Fibroblast of skin of scalp (primary cell): Measurements from ENCODE around the gene SIGLEC12.
"Not testable (repeated sequence)": the region's sequence is repeated elsewhere in the genome, so short reads cannot be mapped to it uniquely, and the experiment has no call there.

Experiments
- DNase-seq: peaks from one replicate; pipeline ENCODE4 v3.0.0-alpha.2; 2013

The SIGLEC12 gene

GRCh38 chr19:51521781-51522180 lies 20.2 kb upstream of the SIGLEC12 start:
- DNase-seq: no peak

DNA sequence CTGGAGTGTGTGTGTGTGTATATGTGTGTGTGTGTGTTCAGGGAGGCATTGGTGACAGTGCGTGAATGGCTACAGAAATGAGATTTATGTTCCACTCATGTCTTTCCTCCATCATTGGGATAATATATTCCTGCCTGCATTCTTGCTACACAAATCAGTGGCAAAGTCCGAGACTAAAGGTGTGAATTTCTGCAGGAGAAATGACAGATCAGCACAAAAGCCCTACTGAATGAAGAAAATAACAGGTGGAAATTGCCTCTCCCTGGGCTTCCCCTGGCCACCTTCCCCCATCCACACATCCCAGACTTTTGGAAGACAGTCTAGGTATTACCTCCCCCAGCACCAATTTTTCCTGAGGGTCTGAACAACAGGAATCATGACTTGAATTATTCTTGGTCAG lies 19.8 kb upstream of the SIGLEC12 start:
- no peak for DNase-seq

DNA sequence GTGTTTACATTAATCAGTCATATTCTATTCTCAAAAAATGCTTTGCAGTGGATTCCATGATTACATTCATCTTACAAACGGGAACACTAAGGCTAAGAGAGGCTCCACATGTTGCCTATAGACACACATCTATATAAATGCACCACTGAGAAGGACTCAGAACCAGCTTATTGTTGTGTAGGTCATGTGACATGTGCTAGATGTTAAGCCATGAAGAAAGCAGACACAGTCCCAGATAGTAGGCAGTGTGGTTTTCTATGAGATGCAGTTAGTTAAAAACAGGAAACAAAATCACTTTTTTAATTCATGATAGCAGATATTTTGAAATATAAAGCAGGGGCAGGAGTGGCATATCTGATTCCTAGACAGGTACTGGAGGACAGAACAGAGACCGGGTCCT lies 19.1 kb upstream of the SIGLEC12 start:
- no peak for DNase-seq

- peak; percentile 49 for DNase-seq
Observed at GRCh38 chr19:51514866-51515481, 13.4 kb upstream of the SIGLEC12 start.

- DNase-seq: no peak
Observed at GRCh38 chr19:51513968-51514367, 12.4 kb upstream of the SIGLEC12 start.

- DNase-seq: no peak
Observed at GRCh38 chr19:51511353-51511752, 9.8 kb upstream of the SIGLEC12 start.

DNA sequence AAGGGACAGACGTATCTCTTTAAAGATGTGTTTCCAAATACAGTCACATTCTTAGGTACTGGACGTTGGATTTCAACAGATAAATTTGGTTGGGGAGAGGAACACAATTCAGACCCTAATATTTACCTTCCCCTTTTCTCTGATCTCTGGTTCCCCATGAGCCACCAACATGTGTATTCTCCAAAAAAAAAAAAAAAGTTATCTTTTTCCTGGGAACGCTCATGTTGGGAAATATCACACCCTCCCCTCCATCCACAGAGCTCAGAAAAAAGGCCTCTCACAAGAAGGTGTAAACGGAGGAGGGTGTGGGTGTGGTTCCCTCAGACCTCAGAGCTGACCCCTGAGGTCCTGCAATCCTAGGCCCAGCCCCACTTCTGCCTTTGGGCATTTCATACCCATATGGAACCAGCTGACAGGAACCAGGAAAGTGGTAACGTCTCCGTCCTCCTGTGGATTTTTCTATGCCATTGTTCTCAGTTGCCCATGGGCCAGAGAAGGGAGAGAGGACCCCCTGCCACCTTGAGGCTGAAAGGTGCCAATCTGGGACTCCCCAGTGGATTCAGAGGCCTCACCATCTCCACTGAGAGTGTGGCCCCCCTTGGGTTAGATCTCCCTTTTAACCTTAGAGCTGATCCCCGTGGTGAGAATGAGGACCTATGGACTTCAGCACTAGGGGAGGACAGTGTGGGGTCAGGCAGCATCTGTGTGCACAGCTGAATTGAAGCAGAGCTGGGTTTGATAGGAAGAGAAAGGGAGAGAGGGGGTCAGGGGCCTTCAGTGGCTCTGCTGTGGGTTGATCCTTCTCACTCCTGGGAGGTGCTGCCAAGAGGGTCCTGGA lies 8.4 kb upstream of the SIGLEC12 start:
- DNase-seq: no peak

GRCh38 chr19:51508059-51508733 lies 6.6 kb upstream of the SIGLEC12 start:
- DNase-seq: no peak

DNA sequence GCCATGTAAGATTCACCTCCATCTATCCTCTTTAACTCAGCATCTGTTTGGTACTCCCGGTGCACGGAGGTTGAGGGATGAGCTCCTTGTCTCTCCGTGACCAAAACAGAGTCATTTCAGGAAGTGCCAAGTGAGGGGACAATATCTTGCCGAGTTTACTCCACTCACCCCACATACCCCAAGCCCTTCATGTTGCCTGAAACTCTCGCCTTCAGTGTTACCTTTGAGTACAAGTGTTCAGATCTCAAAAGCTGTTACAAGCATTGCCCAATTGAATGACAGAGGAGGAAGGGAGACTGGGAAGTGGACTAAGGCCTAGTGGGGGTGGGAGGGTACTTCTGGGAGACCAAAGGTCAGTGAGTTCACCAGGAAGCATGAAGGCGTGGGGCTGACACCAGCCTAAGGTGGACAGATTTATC lies 6.0 kb upstream of the SIGLEC12 start:
- no peak for DNase-seq

DNA sequence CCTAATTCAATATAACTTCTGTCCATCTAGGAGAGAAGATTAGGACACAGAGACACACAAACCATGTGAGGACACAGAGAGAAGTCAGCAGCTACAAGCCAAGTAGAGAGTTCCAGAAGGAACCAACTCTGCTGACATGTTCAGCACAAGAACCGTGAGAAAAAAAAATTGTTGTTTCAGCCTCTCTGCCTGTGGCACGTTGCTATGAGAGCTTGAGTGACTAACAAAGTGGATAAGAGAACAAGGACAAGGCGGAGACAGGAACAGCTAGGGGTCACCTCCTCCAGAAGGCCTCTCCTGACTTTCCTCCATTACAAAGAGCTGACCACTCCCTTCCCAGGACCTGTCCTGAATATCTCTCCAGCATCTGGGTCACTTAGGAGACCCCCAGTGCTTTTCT lies 5.6 kb upstream of the SIGLEC12 start:
- no peak for DNase-seq

GRCh38 chr19:51505904-51506303 lies 4.3 kb upstream of the SIGLEC12 start:
- DNase-seq: no peak

- no peak for DNase-seq
Observed at GRCh38 chr19:51503896-51504295, 2.3 kb upstream of the SIGLEC12 start.

- no peak for DNase-seq
Observed at GRCh38 chr19:51503286-51503817, 1.8 kb upstream of the SIGLEC12 start.

- DNase-seq: not testable (repeated sequence)
Observed at GRCh38 chr19:51500931-51501330, 669 bp downstream of the SIGLEC12 start.

- DNase-seq: no peak
Observed at GRCh38 chr19:51497666-51498065, 3.9 kb downstream of the SIGLEC12 start.

DNA sequence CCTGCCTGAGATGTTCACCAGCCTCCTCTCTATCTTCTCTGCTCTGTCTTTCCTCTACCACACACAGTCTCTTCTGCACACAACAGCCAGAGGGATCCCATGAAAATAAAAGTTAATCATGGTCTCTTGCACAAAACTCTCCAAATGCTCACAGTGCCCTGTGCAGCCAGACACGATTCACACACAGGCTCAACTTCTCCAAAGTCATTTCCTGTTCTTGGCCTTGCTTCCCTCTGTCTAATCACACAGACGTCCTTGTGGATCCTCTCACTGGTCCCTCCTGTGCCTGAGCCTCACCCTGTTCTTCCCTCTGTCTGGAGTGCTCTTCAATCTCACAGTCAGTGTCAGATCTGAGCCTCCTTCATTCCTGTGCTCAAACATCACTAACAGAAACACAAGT lies 7.8 kb downstream of the SIGLEC12 start:
- no peak for DNase-seq

DNA sequence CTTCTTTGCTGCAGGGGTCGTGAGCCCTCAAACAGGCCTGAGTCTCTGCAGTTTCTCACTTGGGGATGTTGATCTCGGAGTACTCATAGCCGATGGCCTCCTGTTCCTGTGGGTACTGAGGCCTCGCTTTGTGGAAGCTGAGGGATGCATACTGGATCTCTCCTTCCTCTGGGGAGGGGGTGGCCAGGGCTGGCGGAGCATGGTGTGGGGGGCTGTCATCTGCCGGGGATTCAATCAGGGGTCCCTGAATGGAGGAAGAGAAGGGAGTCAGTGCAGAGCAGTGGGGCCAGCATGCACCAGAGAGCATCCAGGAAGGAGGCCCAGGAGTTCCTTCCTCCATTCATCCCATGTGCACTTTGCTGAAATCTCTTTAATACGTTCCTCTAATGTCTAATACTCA lies 10.0 kb downstream of the SIGLEC12 start:
- no peak for DNase-seq

DNA sequence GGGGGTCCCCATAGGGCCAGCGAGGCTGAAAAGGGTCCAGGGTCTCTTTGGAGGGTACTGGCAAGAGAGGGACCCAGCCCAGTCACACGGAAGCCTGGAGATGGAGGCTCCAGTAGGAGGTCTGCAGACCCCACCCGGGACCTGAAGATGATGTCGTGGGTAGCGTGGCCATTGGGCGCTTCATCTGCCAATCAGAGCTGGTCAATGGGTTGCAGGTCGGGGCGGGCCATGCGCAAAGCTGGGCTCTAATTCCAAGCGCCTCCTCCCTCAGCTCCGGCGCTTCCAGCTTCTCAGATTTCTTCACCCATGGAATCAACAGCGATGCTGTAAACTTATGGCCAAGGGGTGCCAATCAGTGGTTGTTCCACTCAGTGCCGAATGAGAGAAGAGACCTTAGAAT lies 10.9 kb downstream of the SIGLEC12 start:
- DNase-seq: no peak

DNA sequence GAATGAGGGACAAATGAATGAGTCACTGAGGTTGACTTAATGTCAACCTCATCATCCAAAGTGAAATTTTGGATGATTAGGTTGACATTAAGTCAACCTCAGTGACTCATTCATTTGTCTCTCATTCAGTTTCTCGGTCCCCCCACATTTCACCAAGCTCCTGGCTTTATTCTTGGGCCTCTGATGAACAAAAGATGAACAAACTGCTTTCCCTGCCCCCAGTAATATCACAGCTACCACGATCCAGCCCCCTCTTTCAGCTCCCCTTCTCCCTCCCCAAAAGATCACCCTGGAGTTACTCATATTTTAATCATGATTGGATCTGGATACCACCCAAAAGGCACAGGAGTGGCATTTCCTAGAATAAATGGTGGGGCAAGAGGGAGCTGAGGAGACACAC lies 12.5 kb downstream of the SIGLEC12 start:
- no peak for DNase-seq

DNA sequence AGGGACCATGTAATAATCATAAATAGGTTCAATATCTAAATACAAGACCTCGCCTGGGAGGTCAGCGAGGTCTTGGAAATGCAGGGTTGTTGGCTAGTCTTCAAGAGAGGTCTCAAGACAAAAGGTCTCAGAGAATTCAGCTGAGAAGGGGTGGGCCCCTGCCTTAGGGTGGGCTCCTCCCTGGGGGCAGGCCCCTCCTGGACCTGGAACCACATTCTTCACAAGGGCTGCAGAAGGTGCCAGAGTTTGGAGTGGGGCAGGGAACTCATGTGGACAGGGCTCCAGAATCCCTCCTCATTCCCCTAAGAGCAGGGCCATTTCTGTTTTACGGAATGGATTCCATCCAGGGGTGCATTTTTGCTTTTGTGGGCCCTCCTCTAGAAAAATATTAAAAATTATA lies 13.1 kb downstream of the SIGLEC12 start:
- no peak for DNase-seq

- DNase-seq: no peak
Observed at GRCh38 chr19:51485960-51486660, 15.5 kb downstream of the SIGLEC12 start.

DNA sequence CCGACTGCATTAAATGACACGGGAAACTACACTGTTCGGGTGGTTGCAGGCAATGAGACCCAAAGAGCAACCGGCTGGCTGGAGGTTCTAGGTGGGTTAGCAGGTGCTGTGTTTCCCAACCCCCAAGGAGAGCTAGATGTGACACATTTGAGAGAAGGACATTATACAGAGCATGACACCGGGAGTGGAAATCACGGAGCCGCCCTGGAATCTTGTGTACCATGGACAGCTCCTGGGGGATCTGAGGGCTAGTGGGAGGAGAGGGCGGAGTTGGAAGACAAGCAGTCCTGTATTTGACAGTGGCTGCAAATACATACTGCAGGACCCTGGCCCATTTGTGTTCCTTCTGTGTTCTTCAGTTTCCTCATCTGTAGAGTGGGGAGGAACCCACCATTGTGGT lies 21.0 kb downstream of the SIGLEC12 start:
- DNase-seq: peak; percentile 5
